SK-N-SH treated with all-trans-retinoic acid at 6 μM for 48 hours (cell line): ENCODE measurements around the gene ZBTB24.

Experiments
- ATAC-seq: fragments of 200-7000 bp; cut with Tn5 transposase; 3 replicates; pipeline ENCODE4 v1.9.1; 2020; ENCODE audit warnings: mild to moderate bottlenecking, moderate library complexity
- ARNTL ChIP-seq: fragments of 450-650 bp; formaldehyde crosslinking; IDR thresholded peaks from 2 replicates; pipeline ENCODE4 v1.5.0; 2020; ENCODE audit warnings: low read depth, mild to moderate bottlenecking, moderate library complexity, borderline replicate concordance
- BACH2 ChIP-seq: fragments of 250-450 bp; sonication (Bioruptor Pico); IDR thresholded peaks from 2 replicates; pipeline ENCODE4 v1.9.0; 2021; ENCODE audit warnings: mild to moderate bottlenecking, borderline replicate concordance
- CREB5 ChIP-seq: fragments of 250-450 bp; sonication (Bioruptor Pico); IDR thresholded peaks from 2 replicates; pipeline ENCODE4 v1.5.1; 2020; ENCODE audit warnings: low read depth, mild to moderate bottlenecking, moderate library complexity
- CSDC2 ChIP-seq: fragments of 250-450 bp; sonication (Bioruptor Pico); IDR thresholded peaks from 2 replicates; pipeline ENCODE4 v1.5.0; 2020; ENCODE audit warnings: mild to moderate bottlenecking, moderate library complexity
- ESRRG ChIP-seq: fragments of 250-450 bp; sonication (Bioruptor Pico); IDR thresholded peaks from 2 replicates; pipeline ENCODE4 v1.6.1; 2021; ENCODE audit warnings: mild to moderate bottlenecking
- GLIS3 ChIP-seq: fragments of 250-450 bp; sonication (Bioruptor Pico); IDR thresholded peaks from 2 replicates; pipeline ENCODE4 v1.5.0; 2020; ENCODE audit warnings: mild to moderate bottlenecking, moderate library complexity
- ISL1 ChIP-seq: fragments of 250-450 bp; sonication (Bioruptor Pico); IDR thresholded peaks from 2 replicates; pipeline ENCODE4 v2.1.2; 2022; ENCODE audit warnings: mild to moderate bottlenecking, moderate library complexity
- OSR1 ChIP-seq: fragments of 250-450 bp; sonication (Bioruptor Pico); IDR thresholded peaks from 2 replicates; pipeline ENCODE4 v1.8.0; 2022; ENCODE audit warnings: moderate library complexity, mild to moderate bottlenecking, inconsistent platforms
- PATZ1 ChIP-seq: fragments of 250-450 bp; sonication (Bioruptor Pico); IDR thresholded peaks from 2 replicates; pipeline ENCODE4 v1.8.0; 2020; ENCODE audit warnings: mild to moderate bottlenecking, moderate library complexity, borderline replicate concordance
- PPARA ChIP-seq: fragments of 250-450 bp; sonication (Bioruptor Pico); IDR thresholded peaks from 2 replicates; pipeline ENCODE4 v1.5.0; 2020; ENCODE audit warnings: mild to moderate bottlenecking, borderline replicate concordance
- RARB ChIP-seq: fragments of 250-450 bp; sonication (Bioruptor Pico); IDR thresholded peaks from 2 replicates; pipeline ENCODE4 v1.8.0; 2021; ENCODE audit warnings: mild to moderate bottlenecking, moderate library complexity
- SNAI2 ChIP-seq: fragments of 250-450 bp; sonication (Bioruptor Pico); IDR thresholded peaks from 2 replicates; pipeline ENCODE4 v1.5.0; 2020; ENCODE audit warnings: mild to moderate bottlenecking, moderate library complexity
- TCF4 ChIP-seq: fragments of 250-450 bp; sonication (Bioruptor Pico); IDR thresholded peaks from 2 replicates; pipeline ENCODE4 v1.8.0; 2021; ENCODE audit warnings: mild to moderate bottlenecking, moderate library complexity, borderline replicate concordance
- TOX ChIP-seq: fragments of 250-450 bp; sonication (Bioruptor Pico); IDR thresholded peaks from 2 replicates; pipeline ENCODE4 v1.8.0; 2021; ENCODE audit warnings: mild to moderate bottlenecking, moderate library complexity, borderline replicate concordance
- ZC3H10 ChIP-seq: fragments of 250-450 bp; sonication (Bioruptor Pico); IDR thresholded peaks from 2 replicates; pipeline ENCODE4 v1.5.1; 2021; ENCODE audit warnings: mild to moderate bottlenecking, moderate library complexity
- ZFP3 ChIP-seq: fragments of 250-450 bp; sonication (Bioruptor Pico); IDR thresholded peaks from 2 replicates; pipeline ENCODE4 v1.5.0; 2020; ENCODE audit warnings: mild to moderate bottlenecking, moderate library complexity
- ZFP30 ChIP-seq: fragments of 450-650 bp; formaldehyde crosslinking; IDR thresholded peaks from 2 replicates; pipeline ENCODE4 v1.5.0; 2022; ENCODE audit warnings: mild to moderate bottlenecking, moderate library complexity
- ZNF565 ChIP-seq: fragments of 450-650 bp; formaldehyde crosslinking; conservative IDR thresholded peaks from 2 replicates; pipeline ENCODE4 v1.5.0; 2020; ENCODE audit warnings: low read depth, mild to moderate bottlenecking, moderate library complexity
- ZNF8 ChIP-seq: fragments of 450-650 bp; formaldehyde crosslinking; IDR thresholded peaks from 2 replicates; pipeline ENCODE4 v1.5.0; 2020; ENCODE audit warnings: mild to moderate bottlenecking, moderate library complexity
- TF ChIP-seq, protein P1 (sequence below): fragments of 250-450 bp; sonication (Bioruptor Pico); IDR thresholded peaks from 2 replicates; pipeline ENCODE4 v1.5.0; 2020; ENCODE audit warnings: mild to moderate bottlenecking, moderate library complexity
- TF ChIP-seq, protein P2 (sequence below): fragments of 250-450 bp; sonication (Bioruptor Pico); IDR thresholded peaks from 2 replicates; pipeline ENCODE4 v1.8.0; 2021; ENCODE audit warnings: low read depth, mild to moderate bottlenecking, moderate library complexity, borderline replicate concordance

Gene ZBTB24

GRCh38 chr6:109513571-109514071 lies 30.6 kb upstream of the ZBTB24 start:
- no peak for TF ChIP-seq CREB5 (CRISPR knock-in tag)
- TF ChIP-seq BACH2 = no peak
- no peak for TF ChIP-seq TCF4
- TF ChIP-seq PPARA = no peak
- TF ChIP-seq GLIS3 = no peak
- no peak for ATAC-seq

DNA sequence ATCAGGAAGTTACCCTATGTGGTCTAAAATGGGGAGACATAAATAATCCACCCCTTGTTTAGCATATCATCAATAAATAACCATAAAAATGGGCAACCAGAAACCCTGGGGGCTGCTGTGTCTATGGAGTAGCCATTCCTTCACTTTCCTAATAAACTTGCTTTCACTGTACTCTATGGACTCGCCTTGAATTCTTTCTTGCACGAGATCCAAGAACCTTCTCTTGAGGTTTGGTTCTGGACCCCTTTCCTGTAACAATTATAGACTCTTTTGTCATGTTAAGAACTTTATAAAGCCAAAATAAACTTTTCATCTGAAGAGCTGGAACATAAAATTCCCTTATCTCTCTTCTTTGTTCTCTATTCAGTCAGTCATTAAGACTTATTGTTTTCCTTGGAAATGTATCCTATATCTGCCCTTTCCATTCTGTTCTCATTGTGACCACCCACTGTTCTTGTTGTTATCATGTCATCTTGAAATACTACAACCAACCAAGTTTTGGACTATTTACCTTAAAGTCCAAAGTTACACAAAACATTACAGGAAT lies 29.3 kb upstream of the ZBTB24 start:
- TF ChIP-seq OSR1 (CRISPR knock-in tag) (no peak), GLIS3 (no peak), ZNF8 (no peak), SNAI2 (CRISPR knock-in tag) (no peak), PPARA (no peak), ISL1 (CRISPR knock-in tag) (no peak), ARNTL (CRISPR knock-in tag) (no peak), TOX (CRISPR knock-in tag) (no peak), ZFP3 (no peak), ZFP30 (CRISPR knock-in tag) (no peak), CSDC2 (CRISPR knock-in tag) (no peak), CREB5 (CRISPR knock-in tag) (no peak), ESRRG (no peak), RARB (CRISPR knock-in tag) (no peak)
- TF ChIP-seq, protein P1, sequence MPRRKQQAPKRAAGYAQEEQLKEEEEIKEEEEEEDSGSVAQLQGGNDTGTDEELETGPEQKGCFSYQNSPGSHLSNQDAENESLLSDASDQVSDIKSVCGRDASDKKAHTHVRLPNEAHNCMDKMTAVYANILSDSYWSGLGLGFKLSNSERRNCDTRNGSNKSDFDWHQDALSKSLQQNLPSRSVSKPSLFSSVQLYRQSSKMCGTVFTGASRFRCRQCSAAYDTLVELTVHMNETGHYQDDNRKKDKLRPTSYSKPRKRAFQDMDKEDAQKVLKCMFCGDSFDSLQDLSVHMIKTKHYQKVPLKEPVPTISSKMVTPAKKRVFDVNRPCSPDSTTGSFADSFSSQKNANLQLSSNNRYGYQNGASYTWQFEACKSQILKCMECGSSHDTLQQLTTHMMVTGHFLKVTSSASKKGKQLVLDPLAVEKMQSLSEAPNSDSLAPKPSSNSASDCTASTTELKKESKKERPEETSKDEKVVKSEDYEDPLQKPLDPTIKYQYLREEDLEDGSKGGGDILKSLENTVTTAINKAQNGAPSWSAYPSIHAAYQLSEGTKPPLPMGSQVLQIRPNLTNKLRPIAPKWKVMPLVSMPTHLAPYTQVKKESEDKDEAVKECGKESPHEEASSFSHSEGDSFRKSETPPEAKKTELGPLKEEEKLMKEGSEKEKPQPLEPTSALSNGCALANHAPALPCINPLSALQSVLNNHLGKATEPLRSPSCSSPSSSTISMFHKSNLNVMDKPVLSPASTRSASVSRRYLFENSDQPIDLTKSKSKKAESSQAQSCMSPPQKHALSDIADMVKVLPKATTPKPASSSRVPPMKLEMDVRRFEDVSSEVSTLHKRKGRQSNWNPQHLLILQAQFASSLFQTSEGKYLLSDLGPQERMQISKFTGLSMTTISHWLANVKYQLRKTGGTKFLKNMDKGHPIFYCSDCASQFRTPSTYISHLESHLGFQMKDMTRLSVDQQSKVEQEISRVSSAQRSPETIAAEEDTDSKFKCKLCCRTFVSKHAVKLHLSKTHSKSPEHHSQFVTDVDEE (CRISPR knock-in tag) = no peak
- no peak for ATAC-seq

DNA sequence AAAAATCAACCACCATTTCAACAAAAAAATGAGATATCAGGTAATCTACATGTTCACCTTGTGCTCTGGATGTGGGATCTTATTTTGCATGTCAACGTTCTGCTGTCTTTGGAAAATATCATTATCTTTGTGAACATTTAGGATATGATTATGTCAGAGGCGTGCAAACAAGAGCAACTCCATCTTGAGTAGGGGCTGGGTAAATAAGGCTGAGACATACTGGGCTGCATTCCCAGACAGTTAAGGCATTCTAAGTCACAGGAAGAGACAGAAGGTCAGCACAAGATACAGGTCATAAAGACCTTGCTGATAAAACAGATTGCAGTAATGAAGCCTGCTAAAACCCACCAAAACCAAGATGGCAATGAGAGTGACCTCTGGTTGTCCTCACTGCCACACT lies 28.8 kb upstream of the ZBTB24 start:
- TF ChIP-seq SNAI2 (CRISPR knock-in tag) (peak; percentile 34; the same call in 1 of the 2 replicates), RARB (CRISPR knock-in tag) (no peak), ZFP3 (peak; percentile 82; the same call in 1 of the 2 replicates)
- TF ChIP-seq, all 23 proteins: peak for 2
- no peak for ATAC-seq

DNA sequence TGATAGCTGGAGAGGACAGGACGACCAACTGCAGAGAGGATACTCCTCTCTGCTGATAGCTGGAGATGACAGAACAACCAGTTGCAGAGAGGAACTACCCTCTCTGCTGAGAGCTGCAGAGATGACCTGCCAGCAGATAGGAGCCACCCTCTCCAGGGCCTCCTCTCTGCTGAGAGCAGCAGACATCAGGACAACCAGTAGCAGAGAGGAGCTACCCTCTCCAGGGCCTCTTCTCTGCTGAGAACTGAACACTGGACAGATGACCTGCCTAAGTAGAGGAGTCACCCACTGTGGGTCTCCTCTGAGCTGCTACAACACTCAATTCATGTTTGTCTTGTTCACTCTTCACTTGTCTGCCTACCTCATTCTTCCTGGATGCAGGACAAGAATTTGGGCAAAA lies 27.3 kb upstream of the ZBTB24 start:
- ATAC-seq = no peak
- no peak for TF ChIP-seq CSDC2 (CRISPR knock-in tag)
- TF ChIP-seq SNAI2 (CRISPR knock-in tag) = no peak
- no peak for TF ChIP-seq PATZ1 (CRISPR knock-in tag)
- TF ChIP-seq ZNF8 = no peak
- no peak for TF ChIP-seq ZC3H10
- TF ChIP-seq ESRRG = no peak

GRCh38 chr6:109508166-109508860 lies 25.3 kb upstream of the ZBTB24 start:
- no peak for ATAC-seq
- TF ChIP-seq CSDC2 (CRISPR knock-in tag) = no peak
- TF ChIP-seq, protein P2, sequence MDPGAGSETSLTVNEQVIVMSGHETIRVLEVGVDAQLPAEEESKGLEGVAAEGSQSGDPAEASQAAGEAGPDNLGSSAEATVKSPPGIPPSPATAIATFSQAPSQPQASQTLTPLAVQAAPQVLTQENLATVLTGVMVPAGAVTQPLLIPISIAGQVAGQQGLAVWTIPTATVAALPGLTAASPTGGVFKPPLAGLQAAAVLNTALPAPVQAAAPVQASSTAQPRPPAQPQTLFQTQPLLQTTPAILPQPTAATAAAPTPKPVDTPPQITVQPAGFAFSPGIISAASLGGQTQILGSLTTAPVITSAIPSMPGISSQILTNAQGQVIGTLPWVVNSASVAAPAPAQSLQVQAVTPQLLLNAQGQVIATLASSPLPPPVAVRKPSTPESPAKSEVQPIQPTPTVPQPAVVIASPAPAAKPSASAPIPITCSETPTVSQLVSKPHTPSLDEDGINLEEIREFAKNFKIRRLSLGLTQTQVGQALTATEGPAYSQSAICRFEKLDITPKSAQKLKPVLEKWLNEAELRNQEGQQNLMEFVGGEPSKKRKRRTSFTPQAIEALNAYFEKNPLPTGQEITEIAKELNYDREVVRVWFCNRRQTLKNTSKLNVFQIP (CRISPR knock-in tag) = no peak
- no peak for TF ChIP-seq ARNTL (CRISPR knock-in tag)
- TF ChIP-seq ESRRG = no peak
- no peak for TF ChIP-seq ZNF8
- TF ChIP-seq ZFP3 = no peak
- TF ChIP-seq TCF4 = no peak
- TF ChIP-seq CREB5 (CRISPR knock-in tag) = no peak
- no peak for TF ChIP-seq ZC3H10
- no peak for TF ChIP-seq OSR1 (CRISPR knock-in tag)
- TF ChIP-seq ZNF565 (CRISPR knock-in tag) = no peak
